ENCODE measurements around the gene DONSON. TPM values are rescaled to one million over a fixed set of nuclear protein-coding genes. Genes with fewer than 3 reads are reported as not detected.
"Not testable (repeated sequence)": the region's sequence is repeated elsewhere in the genome, so short reads cannot be mapped to it uniquely, and the experiment has no call there.

The DONSON gene
- total RNA-seq (18.3 TPM), polyA plus RNA-seq (37.6 TPM)
- long read RNA-seq, donor 1 = 0 reads
- long read RNA-seq, donor 2, transcript DONSON-201 (10 exons, 2,170 nt) = major isoform, 11 of 14 reads
- long read RNA-seq, donor 2, partial matches to known transcripts = 0 of 14 reads
- long read RNA-seq, donor 2, other reads (novel, unspliced or antisense) = 0 of 14 reads
- long read RNA-seq, donor 3, partial matches to known transcripts = 104 of 122 reads
- long read RNA-seq, donor 3, other reads (novel, unspliced or antisense) = 12 of 122 reads
- long read RNA-seq, donor 4, partial matches to known transcripts = 0 of 2 reads
- long read RNA-seq, donor 4, other reads (novel, unspliced or antisense) = 0 of 2 reads
- long read RNA-seq, donor 5, partial matches to known transcripts = 19 of 24 reads
- long read RNA-seq, donor 5, other reads (novel, unspliced or antisense) = 0 of 24 reads
- long read RNA-seq, donor 6, partial matches to known transcripts = 0 of 6 reads
- long read RNA-seq, donor 6, other reads (novel, unspliced or antisense) = 0 of 6 reads
- long read RNA-seq, donor 7, partial matches to known transcripts = 0 of 6 reads
- long read RNA-seq, donor 7, other reads (novel, unspliced or antisense) = 0 of 6 reads
- long read RNA-seq, donor 8, partial matches to known transcripts = 0 of 2 reads
- long read RNA-seq, donor 8, other reads (novel, unspliced or antisense) = 0 of 2 reads
- long read RNA-seq, donor 9, partial matches to known transcripts = 0 of 3 reads
- long read RNA-seq, donor 9, other reads (novel, unspliced or antisense) = 0 of 3 reads
- long read RNA-seq, donor 10, partial matches to known transcripts = 0 of 5 reads
- long read RNA-seq, donor 10, other reads (novel, unspliced or antisense) = 0 of 5 reads

GRCh38 chr21:33588485-33589335, at the start of gene DONSON:
DONSON (minus strand) TSS chr21:33588684; CDS start chr21:33588641, 43 bp downstream.
- peaks cover 0 to 2% of the 10 kb centered on the region in 2 donors for H3K27me3 ChIP-seq (ENCODE audit: control insufficient read depth in 2 of 2, insufficient read depth in 1 of 2, low read length in 1 of 2)
- H3K4me1 ChIP-seq (ENCODE audit: control insufficient read depth in 2 of 2, insufficient read depth in 2 of 2, low read length in 2 of 2) = peaks cover 7 to 12% of the 10 kb centered on the region in 2 donors
- peaks cover 3% of the 10 kb centered on the region in 2 donors for H3K36me3 ChIP-seq (ENCODE audit: control insufficient read depth in 2 of 2, insufficient read depth in 2 of 2, low read length in 1 of 2)
- DNase-seq (ENCODE audit: low read depth in 6 of 9, low spot score in 9 of 9) = peak; percentile 52 to 90 (median 74)
- WGBS = under 1% methylated on average over 78 of the region's 78 CpGs
- H3K9me3 ChIP-seq (ENCODE audit: control insufficient read depth in 2 of 2, insufficient read depth in 1 of 2, low read length in 1 of 2) = no peaks in the 10 kb centered on the region
- peak within 1 kb of the TSS; percentile 83 to 97 for H3K4me3 ChIP-seq (ENCODE audit: low read length in 2 of 2)
- H3K27ac ChIP-seq (ENCODE audit: low read depth in 1 of 2, low read length in 1 of 2) = peak within 1 kb of the TSS; percentile 67 to 69

GRCh38 chr21:33634254-33634653, 45.8 kb upstream of the DONSON start:
- no peak overlapping the region for H3K4me3 ChIP-seq (ENCODE audit: low read length in 2 of 2)
- no peaks in the 10 kb centered on the region for H3K27me3 ChIP-seq (ENCODE audit: control insufficient read depth in 2 of 2, insufficient read depth in 1 of 2, low read length in 1 of 2)
- peaks cover 5 to 15% of the 10 kb centered on the region in 2 donors for H3K36me3 ChIP-seq (ENCODE audit: control insufficient read depth in 2 of 2, insufficient read depth in 2 of 2, low read length in 1 of 2)
- DNase-seq (ENCODE audit: low read depth in 6 of 9, low spot score in 9 of 9) = no peak
- WGBS = 96% methylated on average over 2 of the region's 2 CpGs
- no peaks in the 10 kb centered on the region for H3K4me1 ChIP-seq (ENCODE audit: control insufficient read depth in 2 of 2, insufficient read depth in 2 of 2, low read length in 2 of 2)
- no peaks in the 10 kb centered on the region for H3K9me3 ChIP-seq (ENCODE audit: control insufficient read depth in 2 of 2, insufficient read depth in 1 of 2, low read length in 1 of 2)
- no peak overlapping the region for H3K27ac ChIP-seq (ENCODE audit: low read depth in 1 of 2, low read length in 1 of 2)

GRCh38 chr21:33626151-33626550, 37.7 kb upstream of the DONSON start:
- H3K4me3 ChIP-seq (ENCODE audit: low read length in 2 of 2); H3K9me3 ChIP-seq (ENCODE audit: control insufficient read depth in 2 of 2, insufficient read depth in 1 of 2, low read length in 1 of 2); H3K4me1 ChIP-seq (ENCODE audit: control insufficient read depth in 2 of 2, insufficient read depth in 2 of 2, low read length in 2 of 2); H3K27ac ChIP-seq (ENCODE audit: low read depth in 1 of 2, low read length in 1 of 2); DNase-seq (ENCODE audit: low read depth in 6 of 9, low spot score in 9 of 9); H3K27me3 ChIP-seq (ENCODE audit: control insufficient read depth in 2 of 2, insufficient read depth in 1 of 2, low read length in 1 of 2): not testable (repeated sequence)
- H3K36me3 ChIP-seq (ENCODE audit: control insufficient read depth in 2 of 2, insufficient read depth in 2 of 2, low read length in 1 of 2) = peaks cover 3 to 35% of the 10 kb centered on the region in 2 donors
- 97% methylated on average over 7 of the region's 7 CpGs for WGBS

- Histone ChIP-seq H3K9me3 (ENCODE audit: control insufficient read depth in 2 of 2, insufficient read depth in 1 of 2, low read length in 1 of 2) (no peaks in the 10 kb centered on the region), H3K27ac (ENCODE audit: low read depth in 1 of 2, low read length in 1 of 2) (no peak overlapping the region), H3K27me3 (ENCODE audit: control insufficient read depth in 2 of 2, insufficient read depth in 1 of 2, low read length in 1 of 2) (no peaks in the 10 kb centered on the region), H3K36me3 (ENCODE audit: control insufficient read depth in 2 of 2, insufficient read depth in 2 of 2, low read length in 1 of 2) (peaks cover 3 to 29% of the 10 kb centered on the region in 2 donors), H3K4me1 (ENCODE audit: control insufficient read depth in 2 of 2, insufficient read depth in 2 of 2, low read length in 2 of 2) (no peaks in the 10 kb centered on the region), H3K4me3 (ENCODE audit: low read length in 2 of 2) (no peak overlapping the region)
- DNase-seq (ENCODE audit: low read depth in 6 of 9, low spot score in 9 of 9) = no peak
Measured at GRCh38 chr21:33622253-33622652, 33.8 kb upstream of the DONSON start.

- H3K36me3 ChIP-seq (ENCODE audit: control insufficient read depth in 2 of 2, insufficient read depth in 2 of 2, low read length in 1 of 2) = peaks cover 3 to 34% of the 10 kb centered on the region in 2 donors
- WGBS = 97% methylated on average over 4 of the region's 4 CpGs
- no peak overlapping the region for H3K27ac ChIP-seq (ENCODE audit: low read depth in 1 of 2, low read length in 1 of 2)
- no peaks in the 10 kb centered on the region for H3K27me3 ChIP-seq (ENCODE audit: control insufficient read depth in 2 of 2, insufficient read depth in 1 of 2, low read length in 1 of 2)
- H3K9me3 ChIP-seq (ENCODE audit: control insufficient read depth in 2 of 2, insufficient read depth in 1 of 2, low read length in 1 of 2) = no peaks in the 10 kb centered on the region
- DNase-seq (ENCODE audit: low read depth in 6 of 9, low spot score in 9 of 9) = no peak
- H3K4me3 ChIP-seq (ENCODE audit: low read length in 2 of 2) = no peak overlapping the region
- H3K4me1 ChIP-seq (ENCODE audit: control insufficient read depth in 2 of 2, insufficient read depth in 2 of 2, low read length in 2 of 2) = no peaks in the 10 kb centered on the region
Measured at GRCh38 chr21:33619726-33620125, 31.2 kb upstream of the DONSON start.

- no peaks in the 10 kb centered on the region for H3K27me3 ChIP-seq (ENCODE audit: control insufficient read depth in 2 of 2, insufficient read depth in 1 of 2, low read length in 1 of 2)
- WGBS = 97% methylated on average over 2 of the region's 2 CpGs
- no peak overlapping the region for H3K27ac ChIP-seq (ENCODE audit: low read depth in 1 of 2, low read length in 1 of 2)
- no peak overlapping the region for H3K4me3 ChIP-seq (ENCODE audit: low read length in 2 of 2)
- H3K9me3 ChIP-seq (ENCODE audit: control insufficient read depth in 2 of 2, insufficient read depth in 1 of 2, low read length in 1 of 2) = no peaks in the 10 kb centered on the region
- H3K36me3 ChIP-seq (ENCODE audit: control insufficient read depth in 2 of 2, insufficient read depth in 2 of 2, low read length in 1 of 2) = peaks cover 5 to 34% of the 10 kb centered on the region in 2 donors
- no peaks in the 10 kb centered on the region for H3K4me1 ChIP-seq (ENCODE audit: control insufficient read depth in 2 of 2, insufficient read depth in 2 of 2, low read length in 2 of 2)
- DNase-seq (ENCODE audit: low read depth in 6 of 9, low spot score in 9 of 9) = no peak
Measured at GRCh38 chr21:33618407-33618806, 29.9 kb upstream of the DONSON start.

- peaks cover 9 to 37% of the 10 kb centered on the region in 2 donors for H3K36me3 ChIP-seq (ENCODE audit: control insufficient read depth in 2 of 2, insufficient read depth in 2 of 2, low read length in 1 of 2)
- not testable (repeated sequence) for H3K9me3 ChIP-seq (ENCODE audit: control insufficient read depth in 2 of 2, insufficient read depth in 1 of 2, low read length in 1 of 2); H3K4me1 ChIP-seq (ENCODE audit: control insufficient read depth in 2 of 2, insufficient read depth in 2 of 2, low read length in 2 of 2); DNase-seq (ENCODE audit: low read depth in 6 of 9, low spot score in 9 of 9); H3K27me3 ChIP-seq (ENCODE audit: control insufficient read depth in 2 of 2, insufficient read depth in 1 of 2, low read length in 1 of 2); H3K4me3 ChIP-seq (ENCODE audit: low read length in 2 of 2); H3K27ac ChIP-seq (ENCODE audit: low read depth in 1 of 2, low read length in 1 of 2)
- 92% methylated on average over 11 of the region's 11 CpGs for WGBS
Measured at GRCh38 chr21:33617565-33617964, 29.1 kb upstream of the DONSON start.

GRCh38 chr21:33611006-33611744, 22.7 kb upstream of the DONSON start:
- no peaks in the 10 kb centered on the region for H3K27me3 ChIP-seq (ENCODE audit: control insufficient read depth in 2 of 2, insufficient read depth in 1 of 2, low read length in 1 of 2)
- H3K36me3 ChIP-seq (ENCODE audit: control insufficient read depth in 2 of 2, insufficient read depth in 2 of 2, low read length in 1 of 2) = peaks cover 20 to 45% of the 10 kb centered on the region in 2 donors
- WGBS = 97% methylated on average over 7 of the region's 7 CpGs
- no peaks in the 10 kb centered on the region for H3K4me1 ChIP-seq (ENCODE audit: control insufficient read depth in 2 of 2, insufficient read depth in 2 of 2, low read length in 2 of 2)
- H3K27ac ChIP-seq (ENCODE audit: low read depth in 1 of 2, low read length in 1 of 2) = no peak overlapping the region
- no peak overlapping the region for H3K4me3 ChIP-seq (ENCODE audit: low read length in 2 of 2)
- DNase-seq (ENCODE audit: low read depth in 6 of 9, low spot score in 9 of 9) = no peak
- H3K9me3 ChIP-seq (ENCODE audit: control insufficient read depth in 2 of 2, insufficient read depth in 1 of 2, low read length in 1 of 2) = no peaks in the 10 kb centered on the region
